Loucy (cell line): Measurements from ENCODE around the gene C6orf47.
A peak's percentile ranks its signal among the peaks of the same experiment; 100 is the strongest.

Experiments used
- H2AFZ ChIP-seq: fragments of 200-600 bp; sonication (generic); 2 replicates; pipeline ENCODE4 v1.6.0; 2016; ENCODE audit warnings: antibody characterized with exemption, mild to moderate bottlenecking, low read length, moderate library complexity
- H3F3A ChIP-seq: fragments of 200-600 bp; 2 replicates; pipeline ENCODE4 v1.6.0; 2016; ENCODE audit warnings: antibody characterized with exemption, low read depth, mild to moderate bottlenecking
- H3K27me3 ChIP-seq: fragments of 200-600 bp; sonication (generic); 2 replicates; pipeline ENCODE4 v1.6.1; 2014; ENCODE audit warnings: low read length, mild to moderate bottlenecking; ENCODE audit not compliant: insufficient read depth, poor library complexity, severe bottlenecking
- H3K36me3 ChIP-seq: fragments of 200-600 bp; sonication (generic); 2 replicates; pipeline ENCODE4 v1.6.1; 2016; ENCODE audit warnings: low read length; ENCODE audit not compliant: insufficient read depth
- H3K4me1 ChIP-seq: fragments of 200-600 bp; sonication (generic); 2 replicates; pipeline ENCODE4 v1.5.1; 2014; ENCODE audit warnings: low read length, mild to moderate bottlenecking; ENCODE audit not compliant: insufficient read depth, poor library complexity, severe bottlenecking
- H3K4me2 ChIP-seq: fragments of 200-600 bp; sonication (generic); 2 replicates; pipeline ENCODE4 v1.6.0; 2014; ENCODE audit warnings: antibody characterized with exemption, low read length, low read depth, mild to moderate bottlenecking; ENCODE audit not compliant: poor library complexity, severe bottlenecking
- H3K4me3 ChIP-seq: fragments of 200-600 bp; sonication (generic); 2 replicates; pipeline ENCODE4 v1.5.1; 2014; ENCODE audit warnings: low read length, mild to moderate bottlenecking, mixed read lengths; ENCODE audit not compliant: poor library complexity, severe bottlenecking
- H3K79me2 ChIP-seq: fragments of 200-600 bp; sonication (generic); 2 replicates; pipeline ENCODE4 v1.6.1; 2014; ENCODE audit warnings: low read length; ENCODE audit not compliant: insufficient read depth
- H3K9ac ChIP-seq: fragments of 200-600 bp; sonication (generic); 2 replicates; pipeline ENCODE4 v1.6.0; 2014; ENCODE audit warnings: mild to moderate bottlenecking, low read depth, low read length, moderate library complexity; ENCODE audit not compliant: poor library complexity, severe bottlenecking
- H3K9me2 ChIP-seq: fragments of 200-600 bp; sonication (generic); replicated peaks from 2 replicates; pipeline ENCODE4 v1.6.1; 2016; ENCODE audit warnings: low read depth, low read length, mixed read lengths
- H3K9me3 ChIP-seq: fragments of 200-600 bp; sonication (generic); 2 replicates; pipeline ENCODE4 v1.6.1; 2014; ENCODE audit warnings: mild to moderate bottlenecking, antibody characterized with exemption, low read length, low read depth; ENCODE audit not compliant: insufficient read depth
- H4K20me1 ChIP-seq: fragments of 200-600 bp; sonication (generic); 2 replicates; pipeline ENCODE4 v1.6.0; 2014; ENCODE audit warnings: antibody characterized with exemption, low read length, mild to moderate bottlenecking; ENCODE audit not compliant: insufficient read depth, poor library complexity, severe bottlenecking
- CTCF ChIP-seq: fragments of 200-600 bp; sonication (generic); conservative IDR thresholded peaks from 2 replicates; pipeline ENCODE4 v1.5.1; 2014; ENCODE audit warnings: mild to moderate bottlenecking, antibody characterized with exemption, low read length
- EZH2phosphoT487 ChIP-seq: fragments of 200-600 bp; IDR thresholded peaks from 2 replicates; pipeline ENCODE4 v1.6.1; 2018; ENCODE audit warnings: antibody characterized with exemption, mild to moderate bottlenecking, moderate library complexity, borderline replicate concordance

The C6orf47 gene

DNA sequence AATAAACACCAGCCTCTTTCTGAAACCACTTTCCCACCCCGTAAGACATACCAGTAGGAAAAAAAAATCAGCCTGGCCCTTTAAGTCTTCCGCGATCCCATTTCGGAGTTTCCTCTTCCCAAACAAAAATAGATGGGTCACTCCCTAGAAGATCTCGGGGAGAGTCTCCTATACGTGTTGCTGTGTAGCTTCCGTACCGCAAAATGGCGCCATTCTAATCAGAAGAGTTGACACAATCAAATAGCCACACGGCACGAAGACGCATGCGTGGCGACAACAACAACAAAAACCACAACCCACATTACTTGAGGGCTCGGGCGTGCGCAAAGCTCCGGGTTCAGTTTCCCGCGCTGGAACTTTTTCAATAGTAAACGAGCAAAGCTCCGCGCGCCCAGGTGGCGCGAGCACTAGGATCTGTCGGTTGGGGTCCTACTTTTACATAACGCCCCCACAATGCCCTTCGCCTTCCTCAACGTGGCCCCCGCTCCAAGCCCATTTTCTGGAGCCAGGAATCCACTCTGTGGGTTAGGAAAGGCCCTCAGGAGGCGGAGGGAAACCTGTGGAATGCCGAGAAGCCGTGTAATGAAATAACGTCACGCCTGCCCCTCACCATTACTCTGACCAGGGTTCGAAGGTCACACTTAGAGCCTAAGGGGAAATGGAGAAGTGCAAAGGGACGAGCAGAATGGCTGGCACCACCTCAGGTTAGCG, 4.4 kb upstream of the C6orf47 start, which contains the start of gene GPANK1:
Gene GPANK1 (minus strand): TSS at position 208 of the 711 bp plus-strand sequence. CDS start 519 bp downstream, outside the sequence.
- Histone ChIP-seq H3F3A (no peaks in the 10 kb centered on the region), H4K20me1 (peaks cover 19% of the 10 kb centered on the region), H3K27me3 (no peaks in the 10 kb centered on the region), H3K79me2 (peaks cover 74% of the 10 kb centered on the region), H3K4me2 (peak within 1 kb of the TSS; percentile 95), H2AFZ (peak within 1 kb of the TSS; percentile 68), H3K36me3 (peaks cover 28% of the 10 kb centered on the region; the same call in 1 of the 2 replicates), H3K9ac (peak within 1 kb of the TSS; percentile 98), H3K9me3 (no peaks in the 10 kb centered on the region), H3K4me1 (peaks cover 49% of the 10 kb centered on the region), H3K4me3 (peak within 1 kb of the TSS; percentile 88), H3K9me2 (no peaks in the 10 kb centered on the region)
- TF ChIP-seq EZH2phosphoT487 = no peak
- TF ChIP-seq CTCF = no peak

- peak overlapping the region; percentile 88 for H3K4me3 ChIP-seq
- peak overlapping the region; percentile 68; the same call in 1 of the 2 replicates for H2AFZ ChIP-seq
- H3K9me3 ChIP-seq = no peaks in the 10 kb centered on the region
- H3K4me2 ChIP-seq = peak overlapping the region; percentile 95
- H4K20me1 ChIP-seq = peaks cover 23% of the 10 kb centered on the region
- H3F3A ChIP-seq = no peaks in the 10 kb centered on the region
- peaks cover 56% of the 10 kb centered on the region for H3K4me1 ChIP-seq
- H3K9ac ChIP-seq = peak overlapping the region; percentile 98
- H3K9me2 ChIP-seq = no peaks in the 10 kb centered on the region
- peaks cover 74% of the 10 kb centered on the region for H3K79me2 ChIP-seq
- H3K27me3 ChIP-seq = no peaks in the 10 kb centered on the region
- TF ChIP-seq EZH2phosphoT487 (no peak), CTCF (no peak; the same call in 1 of the 2 replicates)
- H3K36me3 ChIP-seq = peaks cover 20% of the 10 kb centered on the region; the same call in 1 of the 2 replicates
These were observed 3.6 kb upstream of the C6orf47 start for GRCh38 chr6:31663961-31664789.

GRCh38 chr6:31663126-31663960, 2.8 kb upstream of the C6orf47 start:
- Histone ChIP-seq H3K36me3 (peaks cover 12% of the 10 kb centered on the region; the same call in 1 of the 2 replicates), H2AFZ (no peak overlapping the region), H3K79me2 (peaks cover 74% of the 10 kb centered on the region), H3K4me2 (peak overlapping the region; percentile 95), H4K20me1 (peaks cover 25% of the 10 kb centered on the region), H3K9me2 (no peaks in the 10 kb centered on the region), H3K9me3 (no peaks in the 10 kb centered on the region), H3K4me3 (peak overlapping the region; percentile 88), H3K27me3 (no peaks in the 10 kb centered on the region), H3K4me1 (peaks cover 59% of the 10 kb centered on the region), H3K9ac (peak overlapping the region; percentile 98), H3F3A (no peaks in the 10 kb centered on the region)
- no peak for TF ChIP-seq EZH2phosphoT487
- no peak for TF ChIP-seq CTCF
